Measurements from ENCODE around the gene CD300LG. TPM values are rescaled to one million over a fixed set of nuclear protein-coding genes. Genes with fewer than 3 reads are reported as not detected.

The CD300LG gene
- total RNA-seq, 1 experiment from 2014 or later: not detected

- Histone ChIP-seq H3K4me2 (ENCODE audit: low read depth, low read length, poor library complexity, severe bottlenecking) (peak within 1 kb of the TSS; percentile 68), H3K27ac (ENCODE audit: low read length) (no peak within 1 kb of the TSS), H2AFZ (ENCODE audit: low read length) (peak within 1 kb of the TSS; percentile 81; the same call in 1 of the 2 replicates), H3K9ac (ENCODE audit: low read length) (peak within 1 kb of the TSS; percentile 34; the same call in 1 of the 2 replicates), H3K36me3 (ENCODE audit: insufficient read depth, low read length) (no peaks in the 10 kb centered on the region), H3K4me3 (ENCODE audit: low read length) (peak within 1 kb of the TSS; percentile 48; the same call in 1 of the 2 replicates), H3K9me3 (ENCODE audit: low read length) (no peaks in the 10 kb centered on the region), H3K27me3 (ENCODE audit: low read length) (no peaks in the 10 kb centered on the region), H3K4me1 (ENCODE audit: low read length) (peaks cover 15% of the 10 kb centered on the region), H3K9me2 (replicated peaks; ENCODE audit: insufficient read depth, low read length) (no peaks in the 10 kb centered on the region), H4K20me1 (ENCODE audit: insufficient read depth, low read depth, low read length) (0 out of 2 replicates have a peak, but pooled peaks cover 4% of the 10 kb centered on the region), H3K79me2 (ENCODE audit: low read length) (no peaks in the 10 kb centered on the region)
- peak; percentile 82 for DNase-seq
These were observed 60.5 kb downstream of the CD300LG start, which contains the start of gene MPP2 for GRCh38 chr17:43907425-43907981. Gene MPP2, minus strand, starts transcription at chr17:43907536. Its CDS starts 3,076 bp downstream, at chr17:43904460.

- peak; percentile 90 for DNase-seq
- H3K36me3 ChIP-seq (ENCODE audit: insufficient read depth, low read length): no peaks in the 10 kb centered on the region
- peaks cover 15% of the 10 kb centered on the region for H3K4me1 ChIP-seq (ENCODE audit: low read length)
- no peaks in the 10 kb centered on the region for H3K79me2 ChIP-seq (ENCODE audit: low read length)
- 0 out of 2 replicates have a peak overlapping the region, but pooled peaks have one; percentile 81 for H2AFZ ChIP-seq (ENCODE audit: low read length)
- 0 out of 2 replicates have a peak, but pooled peaks cover 4% of the 10 kb centered on the region for H4K20me1 ChIP-seq (ENCODE audit: insufficient read depth, low read depth, low read length)
- H3K9me3 ChIP-seq (ENCODE audit: low read length): no peaks in the 10 kb centered on the region
- peak overlapping the region; percentile 68 for H3K4me2 ChIP-seq (ENCODE audit: low read depth, low read length, poor library complexity, severe bottlenecking)
- H3K27ac ChIP-seq (ENCODE audit: low read length): no peak overlapping the region
- H3K9me2 ChIP-seq (replicated peaks; ENCODE audit: insufficient read depth, low read length): no peaks in the 10 kb centered on the region
- no peak overlapping the region; the same call in 1 of the 2 replicates for H3K4me3 ChIP-seq (ENCODE audit: low read length)
- no peaks in the 10 kb centered on the region for H3K27me3 ChIP-seq (ENCODE audit: low read length)
- no peak overlapping the region for H3K9ac ChIP-seq (ENCODE audit: low read length)
These were observed 61.2 kb downstream of the CD300LG start for GRCh38 chr17:43907998-43908721.

- H4K20me1 ChIP-seq (ENCODE audit: insufficient read depth, low read depth, low read length): 0 out of 2 replicates have a peak, but pooled peaks cover 4% of the 10 kb centered on the region
- H3K4me1 ChIP-seq (ENCODE audit: low read length): peaks cover 15% of the 10 kb centered on the region
- H3K9ac ChIP-seq (ENCODE audit: low read length): no peak overlapping the region
- H2AFZ ChIP-seq (ENCODE audit: low read length): no peak overlapping the region
- no peaks in the 10 kb centered on the region for H3K27me3 ChIP-seq (ENCODE audit: low read length)
- no peaks in the 10 kb centered on the region for H3K9me3 ChIP-seq (ENCODE audit: low read length)
- no peak overlapping the region for H3K4me2 ChIP-seq (ENCODE audit: low read depth, low read length, poor library complexity, severe bottlenecking)
- DNase-seq: no peak
- H3K9me2 ChIP-seq (replicated peaks; ENCODE audit: insufficient read depth, low read length): no peaks in the 10 kb centered on the region
- no peaks in the 10 kb centered on the region for H3K79me2 ChIP-seq (ENCODE audit: low read length)
- no peak overlapping the region for H3K27ac ChIP-seq (ENCODE audit: low read length)
- H3K36me3 ChIP-seq (ENCODE audit: insufficient read depth, low read length): no peaks in the 10 kb centered on the region
- no peak overlapping the region for H3K4me3 ChIP-seq (ENCODE audit: low read length)
These were observed 62.7 kb downstream of the CD300LG start for GRCh38 chr17:43909537-43910231.

GRCh38 chr17:43911904-43912303, 64.9 kb downstream of the CD300LG start:
- Histone ChIP-seq H3K9ac (ENCODE audit: low read length) (no peak overlapping the region), H3K36me3 (ENCODE audit: insufficient read depth, low read length) (no peaks in the 10 kb centered on the region), H2AFZ (ENCODE audit: low read length) (no peak overlapping the region), H4K20me1 (ENCODE audit: insufficient read depth, low read depth, low read length) (0 out of 2 replicates have a peak, but pooled peaks cover 3% of the 10 kb centered on the region), H3K9me3 (ENCODE audit: low read length) (no peaks in the 10 kb centered on the region), H3K4me1 (ENCODE audit: low read length) (peaks cover 20% of the 10 kb centered on the region), H3K27me3 (ENCODE audit: low read length) (no peaks in the 10 kb centered on the region), H3K9me2 (replicated peaks; ENCODE audit: insufficient read depth, low read length) (no peaks in the 10 kb centered on the region), H3K27ac (ENCODE audit: low read length) (no peak overlapping the region), H3K4me2 (ENCODE audit: low read depth, low read length, poor library complexity, severe bottlenecking) (no peak overlapping the region), H3K79me2 (ENCODE audit: low read length) (no peaks in the 10 kb centered on the region), H3K4me3 (ENCODE audit: low read length) (no peak overlapping the region)
- DNase-seq: no peak

GRCh38 chr17:43912635-43913304, 65.8 kb downstream of the CD300LG start:
- Histone ChIP-seq H4K20me1 (ENCODE audit: insufficient read depth, low read depth, low read length) (no peaks in the 10 kb centered on the region), H3K4me1 (ENCODE audit: low read length) (peaks cover 19% of the 10 kb centered on the region), H3K4me2 (ENCODE audit: low read depth, low read length, poor library complexity, severe bottlenecking) (no peak overlapping the region), H3K36me3 (ENCODE audit: insufficient read depth, low read length) (no peaks in the 10 kb centered on the region), H3K9me2 (replicated peaks; ENCODE audit: insufficient read depth, low read length) (no peaks in the 10 kb centered on the region), H3K9me3 (ENCODE audit: low read length) (no peaks in the 10 kb centered on the region), H3K4me3 (ENCODE audit: low read length) (no peak overlapping the region), H3K27me3 (ENCODE audit: low read length) (no peaks in the 10 kb centered on the region), H3K79me2 (ENCODE audit: low read length) (no peaks in the 10 kb centered on the region), H3K27ac (ENCODE audit: low read length) (no peak overlapping the region), H3K9ac (ENCODE audit: low read length) (no peak overlapping the region), H2AFZ (ENCODE audit: low read length) (no peak overlapping the region)
- DNase-seq: no peak

Other genes with a start within 250 kb of the CD300LG start
- gene MEOX1, start 185.3 kb upstream of the CD300LG start, total RNA-seq (2014; rRNA removed; shearing (Covaris generic); ENCODE audit: low replicate concordance): not detected in 2 replicates
- not detected in 2 replicates for gene SOST, start 88.4 kb upstream of the CD300LG start, total RNA-seq (2014; rRNA removed; shearing (Covaris generic); ENCODE audit: low replicate concordance)
- gene DUSP3, start 68.2 kb upstream of the CD300LG start, total RNA-seq (2014; rRNA removed; shearing (Covaris generic); ENCODE audit: low replicate concordance): 7.9 and 9.5 TPM in 2 replicates
- 1.1 TPM in 1 of 2 replicates, not detected in the other for gene CFAP97D1, start 66.7 kb upstream of the CD300LG start, total RNA-seq (2014; rRNA removed; shearing (Covaris generic); ENCODE audit: low replicate concordance)
- gene MPP3, start 14.0 kb upstream of the CD300LG start, total RNA-seq (2014; rRNA removed; shearing (Covaris generic); ENCODE audit: low replicate concordance): not detected in 2 replicates
- gene MPP2, start 60.4 kb downstream of the CD300LG start, total RNA-seq (2014; rRNA removed; shearing (Covaris generic); ENCODE audit: low replicate concordance): not detected in 2 replicates
- not detected in 2 replicates for gene PPY, start 95.3 kb downstream of the CD300LG start, total RNA-seq (2014; rRNA removed; shearing (Covaris generic); ENCODE audit: low replicate concordance)
- 0.51 TPM in 1 of 2 replicates, not detected in the other for gene PYY, start 106.8 kb downstream of the CD300LG start, total RNA-seq (2014; rRNA removed; shearing (Covaris generic); ENCODE audit: low replicate concordance)
- gene NAGS, start 157.4 kb downstream of the CD300LG start, total RNA-seq (2014; rRNA removed; shearing (Covaris generic); ENCODE audit: low replicate concordance): 2.4 and 4.3 TPM in 2 replicates
- gene TMEM101, start 167.8 kb downstream of the CD300LG start, total RNA-seq (2014; rRNA removed; shearing (Covaris generic); ENCODE audit: low replicate concordance): 26.6 and 42.4 TPM in 2 replicates
- 43.9 and 73.1 TPM in 2 replicates for gene LSM12, start 219.5 kb downstream of the CD300LG start, total RNA-seq (2014; rRNA removed; shearing (Covaris generic); ENCODE audit: low replicate concordance)
- gene G6PC3, start 223.6 kb downstream of the CD300LG start, total RNA-seq (2014; rRNA removed; shearing (Covaris generic); ENCODE audit: low replicate concordance): 43.6 and 59.6 TPM in 2 replicates

Data from Karpas-422 (cell line).